ENCODE measurements around the gene CCDC54.
"Not testable (repeated sequence)": the region's sequence is repeated elsewhere in the genome, so short reads cannot be mapped to it uniquely, and the experiment has no call there.

CCDC54 gene

DNA sequence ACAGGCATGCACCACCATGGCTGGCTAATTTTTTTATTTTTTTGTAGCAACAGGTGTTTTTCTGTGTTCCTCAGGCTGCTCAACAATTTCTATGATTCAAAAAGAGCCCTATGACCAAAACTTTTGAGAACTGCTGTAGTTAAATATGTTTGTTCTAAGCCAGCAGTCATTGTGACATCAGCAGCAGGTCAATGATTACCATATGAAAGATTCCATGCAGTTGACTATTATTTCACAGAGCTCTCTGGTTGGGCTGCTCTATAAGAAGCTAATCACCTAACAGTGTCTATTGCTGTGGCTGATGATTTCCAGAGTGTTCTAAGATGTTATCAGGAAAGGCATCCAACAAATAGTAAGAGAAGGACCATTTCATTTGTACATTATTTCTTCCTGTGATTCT is at the start of gene CCDC54:
CCDC54 (plus strand) TSS at position 289 of the 400 bp plus-strand sequence. CDS start 149 bp downstream, outside the sequence.
- no peak for DNase-seq (ENCODE audit: low read depth in 2 of 2)

- DNase-seq (ENCODE audit: low read depth in 2 of 2), result no peak
Measured at GRCh38 chr3:107328069-107328468, 49.2 kb upstream of the CCDC54 start.

DNA sequence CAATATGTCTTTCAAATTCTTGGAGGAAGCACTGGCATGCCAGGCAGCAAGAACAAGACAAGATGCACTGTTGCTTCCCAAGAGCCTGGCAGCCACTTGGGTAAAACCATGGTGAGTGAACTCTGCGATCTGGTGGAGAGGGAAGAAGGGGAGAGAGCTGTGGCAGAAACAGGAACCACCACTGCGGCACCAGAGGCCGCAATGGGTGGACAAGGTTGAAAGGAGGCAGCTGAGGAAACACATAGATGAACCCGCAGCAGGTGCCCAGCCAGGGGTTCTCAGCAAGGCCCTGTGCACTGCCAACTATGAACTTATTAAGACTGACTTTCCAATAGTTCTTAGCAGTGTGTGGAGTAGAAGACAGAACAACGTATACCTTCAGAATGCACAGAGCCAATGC is 48.2 kb upstream of the CCDC54 start:
- DNase-seq (ENCODE audit: low read depth in 2 of 2), result no peak

DNA sequence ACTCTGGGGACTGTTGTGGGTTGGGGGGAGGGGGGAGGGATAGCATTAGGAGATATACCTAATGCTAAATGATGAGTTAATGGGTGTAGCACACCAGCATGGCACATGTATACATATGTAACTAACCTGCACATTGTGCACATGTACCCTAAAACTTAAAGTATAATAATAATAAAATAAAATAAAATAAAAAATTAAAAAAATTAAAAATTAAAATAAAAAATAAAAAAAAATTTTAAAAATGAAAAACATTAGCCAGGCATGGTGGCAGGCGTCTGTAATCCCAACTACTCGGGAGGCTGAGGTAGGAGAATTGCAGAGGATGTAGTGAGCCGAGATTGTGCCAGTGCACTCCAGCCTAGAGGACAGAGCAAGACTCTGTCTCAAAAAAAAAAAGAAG is 37.5 kb upstream of the CCDC54 start:
- DNase-seq (ENCODE audit: low read depth in 2 of 2), result not testable (repeated sequence)

DNA sequence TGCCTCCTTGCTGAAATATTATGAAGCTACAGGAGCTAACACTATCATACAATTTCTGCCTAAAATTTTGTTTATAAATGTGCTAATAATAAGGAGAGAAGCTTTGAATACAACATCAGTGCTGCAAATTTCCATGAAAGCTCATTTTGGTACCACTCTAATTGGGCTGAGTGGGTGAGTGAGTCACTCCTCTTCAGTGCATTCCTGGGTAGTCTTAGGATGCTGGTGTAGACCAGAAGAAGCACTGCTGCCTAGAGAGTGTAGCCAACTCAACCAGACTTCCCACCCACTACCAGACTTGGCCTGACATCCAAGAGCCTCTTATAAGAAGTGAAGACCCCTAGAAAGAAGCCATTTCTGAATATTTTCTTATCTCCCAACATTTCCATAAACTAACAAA is 32.5 kb upstream of the CCDC54 start:
- DNase-seq (ENCODE audit: low read depth in 2 of 2), result no peak

GRCh38 chr3:107345822-107346405 is 31.3 kb upstream of the CCDC54 start:
- DNase-seq (ENCODE audit: low read depth in 2 of 2), result no peak

GRCh38 chr3:107346564-107346963 is 30.7 kb upstream of the CCDC54 start:
- no peak for DNase-seq (ENCODE audit: low read depth in 2 of 2)

GRCh38 chr3:107347751-107348150 is 29.5 kb upstream of the CCDC54 start:
- DNase-seq (ENCODE audit: low read depth in 2 of 2), result no peak

- DNase-seq (ENCODE audit: low read depth in 2 of 2), result no peak
Measured at GRCh38 chr3:107356706-107357105, 20.5 kb upstream of the CCDC54 start.

DNA sequence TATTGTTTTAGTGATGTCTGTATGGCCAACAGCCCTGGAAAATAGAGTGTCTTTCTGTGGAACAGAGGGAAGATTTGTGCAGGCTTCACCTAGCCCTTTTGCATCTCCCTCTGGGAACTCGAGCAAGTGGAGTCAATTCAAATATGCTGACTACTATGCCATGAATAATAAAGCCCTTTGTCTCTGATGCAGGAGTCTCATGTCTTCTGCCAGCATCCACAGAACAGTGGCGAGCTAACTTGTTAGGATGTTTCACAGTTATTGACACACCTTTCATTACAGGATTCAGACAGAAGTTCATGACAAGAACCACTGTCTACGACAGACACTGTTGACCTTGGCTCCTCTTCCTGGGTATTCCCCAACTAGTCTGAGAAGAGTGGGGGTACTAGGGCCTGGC is 15.6 kb upstream of the CCDC54 start:
- no peak for DNase-seq (ENCODE audit: low read depth in 2 of 2)

- no peak for DNase-seq (ENCODE audit: low read depth in 2 of 2)
Measured at GRCh38 chr3:107365051-107365450, 12.2 kb upstream of the CCDC54 start.

DNA sequence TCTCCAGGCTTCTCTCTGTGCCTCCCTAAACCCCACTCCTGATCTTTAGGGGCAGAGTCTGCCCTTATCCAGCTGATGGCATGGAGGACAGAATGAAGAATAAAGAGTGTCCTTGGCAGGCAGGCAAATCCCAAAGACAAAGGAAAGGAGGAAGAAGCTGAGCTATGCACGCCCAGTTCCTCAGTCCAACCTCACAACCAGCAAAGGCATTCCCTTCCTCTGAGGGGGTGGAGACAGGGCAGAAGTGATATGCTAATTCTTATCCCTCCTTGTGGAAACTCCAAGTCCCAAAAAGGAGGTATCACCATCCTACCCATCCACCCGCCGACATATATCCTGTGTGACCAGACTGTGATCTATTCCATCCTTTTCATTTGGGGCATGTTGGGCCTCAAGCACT is 10.5 kb upstream of the CCDC54 start:
- no peak for DNase-seq (ENCODE audit: low read depth in 2 of 2)

DNA sequence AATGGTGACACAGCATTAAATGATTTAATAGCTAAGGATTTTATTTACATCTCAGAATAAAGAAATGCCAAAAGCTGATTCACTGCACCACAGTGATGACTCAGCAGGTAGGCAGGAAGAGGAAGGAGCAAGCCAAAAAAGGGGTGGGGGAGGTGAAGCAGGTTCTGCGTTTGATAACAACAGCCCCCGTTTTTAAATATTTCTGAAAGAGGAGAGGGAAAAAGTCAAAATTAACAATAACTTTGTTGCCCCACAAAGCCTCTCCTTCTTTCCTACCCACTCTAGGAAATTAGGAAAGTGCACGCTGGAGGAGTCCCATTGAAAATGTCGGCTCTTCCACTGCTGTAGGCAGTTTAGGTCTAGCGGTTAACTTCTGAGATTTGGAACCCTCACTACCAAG is 9.9 kb upstream of the CCDC54 start:
- no peak for DNase-seq (ENCODE audit: low read depth in 2 of 2)

- DNase-seq (ENCODE audit: low read depth in 2 of 2), result no peak
Measured at GRCh38 chr3:107368654-107369398, 8.4 kb upstream of the CCDC54 start.

- DNase-seq (ENCODE audit: low read depth in 2 of 2), result no peak
Measured at GRCh38 chr3:107369791-107370190, 7.4 kb upstream of the CCDC54 start.

DNA sequence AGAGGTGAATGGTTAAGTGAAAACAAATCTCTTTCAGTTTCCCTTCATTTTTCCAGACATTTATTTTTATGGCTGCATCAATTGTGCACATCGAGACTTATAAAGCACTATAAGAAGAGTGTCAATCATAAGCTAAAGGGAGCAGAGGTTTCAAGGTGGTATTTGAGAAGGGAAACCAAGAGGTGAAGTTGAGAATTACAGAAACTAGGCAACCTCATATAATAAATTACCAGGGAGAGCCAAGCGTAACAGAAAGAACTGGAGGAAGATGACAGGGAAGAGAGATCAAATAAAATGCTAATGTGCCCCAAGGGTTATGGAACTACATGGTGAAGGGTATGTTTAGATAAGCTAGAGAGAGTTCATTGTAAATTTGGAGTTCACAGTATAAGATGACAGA is 6.3 kb upstream of the CCDC54 start:
- no peak for DNase-seq (ENCODE audit: low read depth in 2 of 2)

- no peak for DNase-seq (ENCODE audit: low read depth in 2 of 2)
Measured at GRCh38 chr3:107372506-107372905, 4.7 kb upstream of the CCDC54 start.

GRCh38 chr3:107373896-107374295 is 3.3 kb upstream of the CCDC54 start:
- DNase-seq (ENCODE audit: low read depth in 2 of 2), result no peak

GRCh38 chr3:107375682-107376081 is 1.6 kb upstream of the CCDC54 start:
- DNase-seq (ENCODE audit: low read depth in 2 of 2), result no peak

GRCh38 chr3:107382631-107383030 is 5.4 kb downstream of the CCDC54 start:
- DNase-seq (ENCODE audit: low read depth in 2 of 2), result no peak

DNA sequence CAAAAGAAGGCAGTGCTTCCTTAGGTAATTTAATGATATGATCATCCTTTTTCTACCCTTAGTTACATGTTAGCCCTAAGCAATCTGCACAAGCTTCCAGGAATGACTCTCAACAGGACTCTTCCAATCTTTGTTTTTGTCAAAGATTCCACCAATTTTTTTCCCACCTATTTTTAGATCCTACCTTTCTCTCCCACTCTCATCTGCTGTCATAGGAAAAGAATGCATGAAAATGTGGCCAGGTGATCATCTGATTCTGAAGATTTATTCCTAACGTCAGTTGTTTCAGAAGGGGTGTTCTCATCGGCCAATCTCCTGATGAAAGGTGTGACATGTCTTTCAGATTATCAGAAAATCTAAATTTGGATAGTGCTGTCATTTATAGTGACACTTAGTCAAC is 7.2 kb downstream of the CCDC54 start:
- DNase-seq (ENCODE audit: low read depth in 2 of 2), result no peak

- DNase-seq (ENCODE audit: low read depth in 2 of 2), result no peak
Measured at GRCh38 chr3:107384907-107385306, 7.7 kb downstream of the CCDC54 start.

- no peak for DNase-seq (ENCODE audit: low read depth in 2 of 2)
Measured at GRCh38 chr3:107387555-107387954, 10.3 kb downstream of the CCDC54 start.

All from stimulated activated CD8-positive, alpha-beta memory T cell treated with anti-CD3 and anti-CD28 coated beads, Interleukin-15, amount 100 ng/mL, for 4 hours (primary cell).